Stimulated activated CD8-positive, alpha-beta memory T cell treated with anti-CD3 and anti-CD28 coated beads, Interleukin-4, amount 100 ng/mL, for 4 hours (primary cell): Measurements from ENCODE around the gene CHURC1.

Source experiments
- DNase-seq, 2 donors: peaks; one replicate each; pipeline ENCODE4 v3.0.0-alpha.2; 2020; ENCODE audit warnings: low read depth in 2 of 2, low spot score in 1 of 2

Gene CHURC1

DNA sequence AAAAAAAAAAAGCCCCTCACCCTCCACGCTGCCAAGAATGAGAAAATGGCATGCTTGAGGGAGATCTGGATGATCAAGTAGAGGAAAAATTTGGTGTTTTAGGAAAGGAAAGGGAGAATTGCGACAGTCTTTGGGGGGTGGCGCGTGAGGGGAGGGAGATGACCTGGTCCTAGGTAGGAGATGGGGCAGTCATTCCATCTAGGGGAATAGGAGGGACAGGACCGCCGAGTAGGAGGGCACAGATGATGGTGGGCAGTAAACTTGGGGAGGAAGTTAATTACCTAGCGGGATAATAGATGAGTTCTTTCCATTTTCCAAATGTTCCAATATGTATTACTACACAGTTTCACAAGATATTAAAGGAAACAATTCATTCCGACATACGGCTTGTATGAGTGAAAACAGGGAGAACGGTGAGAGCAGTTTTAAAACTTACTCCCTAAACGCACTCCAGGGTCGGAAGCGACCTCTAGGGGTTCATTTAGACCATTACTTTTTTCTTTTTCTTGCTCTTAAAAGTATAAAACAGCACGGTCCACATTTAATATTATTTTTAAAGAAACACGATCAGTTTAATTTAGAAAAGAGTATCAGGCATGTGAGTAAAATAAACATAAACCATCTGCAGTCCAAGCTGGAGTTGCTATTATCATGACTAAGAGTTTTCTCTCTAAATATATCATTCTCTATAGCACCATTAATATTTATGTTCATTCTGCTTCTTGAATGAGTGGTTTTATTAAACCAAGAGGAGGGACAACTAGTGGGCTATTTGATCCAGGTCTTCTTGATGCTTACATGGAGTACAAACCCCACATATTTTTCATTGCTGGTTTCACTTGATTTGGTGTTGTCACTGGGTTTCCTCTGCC, 69.4 kb downstream of the CHURC1 start:
- no peak for DNase-seq
